Measurements from ENCODE around the gene LMLN.
"Not testable (repeated sequence)": the region's sequence is repeated elsewhere in the genome, so short reads cannot be mapped to it uniquely, and the experiment has no call there.

LMLN gene

DNA sequence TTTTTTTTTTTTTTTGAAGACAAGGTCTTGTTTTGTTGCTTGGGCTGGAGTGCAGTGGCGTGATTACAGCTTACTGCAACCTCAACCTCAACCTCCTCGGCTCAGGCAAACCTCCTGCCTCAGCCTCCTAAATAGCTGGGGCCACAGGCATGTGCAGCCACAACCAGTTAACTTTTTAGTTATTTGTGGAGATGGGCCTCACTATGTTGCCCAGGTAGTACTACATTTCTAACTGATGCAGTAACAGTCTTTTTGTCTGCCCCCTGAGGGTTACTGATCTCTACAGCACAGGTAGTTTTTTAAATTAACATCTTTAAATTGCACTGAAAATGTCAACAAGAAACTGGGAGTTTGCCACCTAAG is 3.4 kb upstream of the LMLN start:
- no peak for DNase-seq

DNA sequence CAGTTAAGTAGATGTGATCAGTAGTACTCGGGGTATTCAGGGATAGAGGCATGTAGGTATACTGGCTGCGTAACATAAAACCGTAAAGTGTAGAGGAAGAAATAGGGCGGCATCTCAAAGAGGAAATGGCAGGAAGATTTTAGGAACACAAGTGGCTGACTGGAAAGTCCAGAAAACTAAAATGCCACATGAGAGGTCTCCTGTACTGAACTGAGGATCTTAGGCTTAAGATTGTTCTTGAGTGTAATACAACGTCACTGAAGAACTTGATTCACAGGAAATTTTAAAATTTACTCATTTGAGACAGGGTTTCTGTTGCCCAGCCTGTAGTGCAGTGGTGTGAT is 2.3 kb upstream of the LMLN start:
- DNase-seq: no peak

DNA sequence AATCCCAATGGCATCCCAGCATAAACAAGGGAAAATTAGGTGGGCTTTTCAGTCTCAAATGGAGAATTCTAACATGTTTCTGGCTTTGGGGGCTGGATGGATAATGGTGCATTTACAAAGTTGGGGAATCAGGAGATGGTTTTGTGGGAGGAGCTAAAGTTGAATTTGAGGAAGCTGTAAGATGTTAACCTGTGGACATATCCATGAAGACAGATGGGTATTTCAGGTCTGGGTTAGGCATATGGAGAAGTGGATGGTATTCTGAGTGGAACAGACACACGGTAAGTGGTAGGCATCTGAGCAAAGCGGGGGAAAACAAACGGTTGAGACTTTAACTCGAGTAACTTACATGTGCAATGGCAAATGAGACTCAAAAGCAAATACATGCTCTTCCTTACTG is 1.7 kb upstream of the LMLN start:
- DNase-seq: no peak

GRCh38 chr3:197958848-197959247 is 1.2 kb upstream of the LMLN start:
- DNase-seq: not testable (repeated sequence)

DNA sequence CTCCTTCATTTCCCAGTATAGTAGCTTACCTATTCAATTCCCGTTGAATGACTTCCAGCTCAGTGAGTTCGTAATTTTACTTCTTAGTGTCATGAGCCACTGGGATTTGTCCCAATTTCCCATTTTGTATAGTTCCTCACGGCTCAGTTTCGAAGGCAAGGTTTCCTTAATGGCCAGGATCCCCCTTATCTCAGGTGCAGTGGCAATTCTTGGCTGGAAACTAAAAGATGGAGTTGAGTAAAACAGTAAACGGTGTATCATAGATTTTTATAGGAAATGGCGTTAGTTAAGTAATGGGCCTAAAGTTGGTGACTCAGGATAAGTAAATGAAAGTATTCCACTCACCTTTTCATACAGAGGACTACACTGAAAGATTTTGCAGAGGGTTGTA is 522 bp upstream of the LMLN start:
- DNase-seq: no peak

- DNase-seq: peak; percentile 58
Measured at GRCh38 chr3:197960694-197961581, 921 bp downstream of the LMLN start.

DNA sequence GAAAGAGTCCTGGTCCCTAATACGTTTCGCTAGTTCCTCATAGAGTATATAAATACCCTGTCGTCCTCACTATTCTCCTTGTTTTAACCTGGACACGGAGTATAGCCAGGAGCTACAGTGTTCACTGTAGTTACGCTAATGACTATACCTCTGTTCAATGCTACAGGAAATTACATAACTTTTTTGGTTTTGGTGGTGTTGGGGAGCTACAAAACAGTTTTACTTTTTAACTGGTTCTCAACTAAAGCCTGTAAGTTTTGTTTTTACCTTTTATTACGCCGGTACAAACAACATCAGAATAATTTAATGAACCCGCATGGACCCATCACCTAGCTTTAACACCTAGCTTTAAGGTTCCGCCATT is 1.5 kb downstream of the LMLN start:
- DNase-seq: no peak

DNA sequence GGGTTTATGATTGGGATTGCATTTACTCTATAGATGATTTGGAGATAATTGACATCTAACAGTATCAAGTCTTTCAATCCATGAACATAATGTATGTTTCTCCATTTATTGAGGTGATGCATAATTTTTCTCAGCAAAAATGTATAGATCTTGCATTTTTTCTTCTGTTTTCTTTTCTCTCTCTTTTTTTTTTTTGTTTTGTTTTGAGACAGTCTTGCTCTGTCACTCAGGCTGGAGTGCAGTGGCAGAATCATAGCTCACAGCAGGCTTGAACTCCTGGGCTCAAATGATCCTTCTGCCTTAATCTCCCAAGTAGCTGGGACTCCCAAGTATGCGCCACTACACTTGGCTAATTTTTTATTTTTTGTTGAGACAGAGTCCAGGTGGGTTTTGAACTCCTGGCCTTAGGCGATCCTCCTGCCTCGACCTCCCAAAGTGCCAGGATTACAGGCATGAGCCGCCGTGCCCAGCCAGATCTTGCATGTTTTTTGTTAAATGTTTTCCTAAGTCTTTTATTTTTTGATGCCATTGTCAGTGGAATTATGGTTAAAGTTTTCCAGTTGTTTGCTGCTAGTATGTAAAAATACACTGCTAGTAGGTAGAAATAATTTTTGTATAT is 3.1 kb downstream of the LMLN start:
- no peak for DNase-seq

- not testable (repeated sequence) for DNase-seq
Measured at GRCh38 chr3:197967337-197967989, 7.4 kb downstream of the LMLN start.

DNA sequence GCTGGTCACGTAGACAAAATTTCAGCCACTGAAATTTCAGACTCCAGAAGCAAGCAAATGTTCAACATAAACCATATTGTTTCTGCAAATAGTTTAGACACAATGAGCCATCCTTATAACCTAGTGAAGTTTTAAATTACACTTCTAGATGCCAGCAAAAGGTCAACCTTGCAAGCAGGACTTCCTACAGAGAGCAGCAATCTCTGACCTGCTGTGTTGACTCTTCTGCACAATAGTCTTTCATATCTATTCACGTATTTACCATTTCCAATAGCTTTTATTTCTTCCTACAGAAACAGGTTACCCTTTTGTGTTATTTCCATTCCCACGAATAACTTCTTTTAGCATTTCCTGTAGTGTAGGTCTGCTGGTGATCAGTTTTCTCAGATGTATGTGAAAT is 10.6 kb downstream of the LMLN start:
- no peak for DNase-seq

- no peak for DNase-seq
Measured at GRCh38 chr3:197974016-197974415, 14.0 kb downstream of the LMLN start.

DNA sequence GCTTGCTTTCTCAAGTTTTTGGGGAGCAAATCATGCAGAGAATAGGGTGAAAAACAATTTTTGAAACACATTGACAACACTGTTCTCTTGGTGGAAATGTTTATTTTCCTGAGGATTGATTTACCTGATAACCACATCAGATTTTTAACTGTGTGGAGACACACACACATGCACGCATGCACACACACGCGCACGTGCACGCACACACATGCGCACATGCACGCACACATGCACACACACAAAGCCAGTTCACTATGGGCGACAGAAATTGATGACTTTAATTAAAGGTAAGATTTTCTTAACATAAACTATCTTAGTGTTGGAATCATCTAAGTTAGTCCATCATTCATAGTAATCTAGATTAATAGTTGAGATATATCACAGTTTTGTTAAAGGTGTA is 15.3 kb downstream of the LMLN start:
- DNase-seq: no peak

GRCh38 chr3:197983076-197983475 is 23.1 kb downstream of the LMLN start:
- no peak for DNase-seq

- DNase-seq: no peak
Measured at GRCh38 chr3:197989651-197990050, 29.6 kb downstream of the LMLN start.

- DNase-seq: no peak
Measured at GRCh38 chr3:197994736-197995135, 34.7 kb downstream of the LMLN start.

GRCh38 chr3:197996855-197997254 is 36.8 kb downstream of the LMLN start:
- DNase-seq: no peak

GRCh38 chr3:197997936-197998335 is 37.9 kb downstream of the LMLN start:
- no peak for DNase-seq

DNA sequence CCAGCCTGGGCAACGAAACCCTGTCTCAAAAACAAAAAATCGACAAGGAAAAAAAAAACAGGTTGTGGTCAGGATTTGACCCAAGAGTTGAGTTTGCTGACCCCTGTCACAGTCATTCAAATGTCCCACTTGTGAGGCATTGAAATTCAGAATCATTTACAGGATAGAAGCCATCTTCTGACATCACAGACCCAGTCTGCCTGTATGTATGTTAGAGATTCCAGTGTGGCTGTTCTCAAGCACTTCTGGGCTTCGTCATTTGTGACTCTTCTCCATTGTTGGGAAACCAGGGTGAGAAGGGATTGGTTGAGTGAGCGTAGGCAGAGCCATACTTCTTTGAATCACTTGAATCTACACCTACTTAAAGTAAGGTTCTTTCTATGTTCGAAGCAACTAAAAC is 57.1 kb downstream of the LMLN start:
- DNase-seq: no peak

- no peak for DNase-seq
Measured at GRCh38 chr3:198018416-198018815, 58.4 kb downstream of the LMLN start.

DNA sequence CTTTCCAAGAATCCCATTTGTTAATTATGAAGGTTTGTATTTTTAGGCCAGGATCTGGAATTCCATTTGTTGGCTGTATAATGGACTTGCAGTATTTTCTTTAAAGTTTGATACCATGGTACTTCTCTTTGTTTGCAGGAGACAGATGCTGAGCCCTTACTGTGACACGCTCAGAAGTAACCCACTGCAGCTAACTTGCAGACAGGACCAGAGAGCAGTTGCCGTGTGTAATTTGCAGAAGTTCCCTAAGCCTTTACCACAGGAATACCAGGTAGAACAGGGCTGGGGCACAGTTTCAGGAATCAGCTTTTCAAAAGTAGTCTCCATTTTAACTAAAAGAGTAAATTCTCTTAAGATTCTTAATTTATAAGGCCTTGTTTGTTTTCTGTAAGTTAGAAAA is 59.1 kb downstream of the LMLN start:
- DNase-seq: no peak

- no peak for DNase-seq
Measured at GRCh38 chr3:198021320-198021719, 61.3 kb downstream of the LMLN start.

- no peak for DNase-seq
Measured at GRCh38 chr3:198022604-198023003, 62.6 kb downstream of the LMLN start.

GRCh38 chr3:198025644-198026043 is 65.6 kb downstream of the LMLN start:
- DNase-seq: no peak

DNA sequence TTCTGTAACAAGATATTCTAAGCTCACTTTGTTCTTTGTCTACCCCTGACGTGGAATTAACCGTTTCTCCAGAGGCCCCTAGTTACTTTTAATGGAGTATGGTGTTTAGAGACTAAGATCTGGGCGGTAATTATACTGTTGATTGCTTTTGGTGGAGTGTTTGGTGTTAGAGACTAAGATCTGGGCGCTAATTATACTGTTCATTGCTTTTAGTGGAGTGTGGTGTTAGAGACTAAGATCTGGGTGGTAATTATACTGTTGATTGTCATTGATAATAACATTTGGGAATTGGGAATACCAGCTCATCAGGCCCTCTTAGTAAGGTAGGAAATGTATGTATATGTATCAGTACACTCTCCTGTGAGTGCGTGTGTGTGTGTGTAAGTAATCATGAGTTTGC is 66.6 kb downstream of the LMLN start:
- no peak for DNase-seq
